Effector memory CD4-positive, alpha-beta T cell (primary cell): ENCODE measurements around the gene FAT1.

Source experiments
- DNase-seq, 3 donors: peaks; one replicate each; pipeline ENCODE4 v3.0.0-alpha.2; 2020
- H3K27ac ChIP-seq: 2 replicates; pipeline ENCODE4 v1.7.0; 2013; ENCODE audit warnings: mild to moderate bottlenecking, low read length, moderate library complexity; ENCODE audit not compliant: insufficient read depth, poor library complexity, severe bottlenecking
- H3K27me3 ChIP-seq: replicated peaks from 2 replicates; pipeline ENCODE4 v1.7.0; 2013; ENCODE audit warnings: mild to moderate bottlenecking, low read length; ENCODE audit not compliant: insufficient read depth, control insufficient read depth, poor library complexity, severe bottlenecking
- H3K36me3 ChIP-seq: 2 replicates; pipeline ENCODE4 v1.7.0; 2013; ENCODE audit warnings: mild to moderate bottlenecking, low read length, moderate library complexity; ENCODE audit not compliant: control insufficient read depth, insufficient read depth
- H3K4me1 ChIP-seq: 2 replicates; pipeline ENCODE4 v1.7.0; 2013; ENCODE audit warnings: low read length, mild to moderate bottlenecking; ENCODE audit not compliant: control insufficient read depth, insufficient read depth, poor library complexity, severe bottlenecking
- H3K4me3 ChIP-seq: 2 replicates; pipeline ENCODE4 v1.7.0; 2013; ENCODE audit warnings: low read length, low read depth, mild to moderate bottlenecking; ENCODE audit not compliant: insufficient read depth, poor library complexity, severe bottlenecking
- H3K9me3 ChIP-seq: 2 replicates; pipeline ENCODE4 v1.7.0; 2013; ENCODE audit warnings: mild to moderate bottlenecking, low read length, moderate library complexity; ENCODE audit not compliant: control insufficient read depth

The FAT1 gene

DNA sequence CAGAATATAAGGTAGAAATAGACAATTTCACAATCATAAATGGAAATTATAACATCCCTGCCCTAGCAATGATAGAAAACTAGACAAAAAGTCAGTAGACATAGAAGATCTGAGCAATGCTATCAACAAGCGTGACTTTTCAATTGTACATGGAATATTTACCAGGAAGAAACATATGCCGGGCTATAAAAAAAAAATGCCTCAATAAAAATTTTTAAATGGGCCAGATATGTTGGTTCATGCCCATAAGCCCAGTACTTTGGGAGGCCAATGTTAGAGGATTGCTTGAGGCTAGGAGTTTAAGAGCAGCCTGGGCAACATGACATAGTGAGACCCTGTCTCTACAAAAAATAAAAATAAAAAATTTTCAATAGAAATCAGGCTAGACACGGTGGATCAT lies 163.0 kb downstream of the FAT1 start:
- no peaks in the 10 kb centered on the region for H3K36me3 ChIP-seq
- H3K4me3 ChIP-seq: no peak overlapping the region
- no peaks in the 10 kb centered on the region for H3K27me3 ChIP-seq
- H3K4me1 ChIP-seq: no peaks in the 10 kb centered on the region
- no peaks in the 10 kb centered on the region for H3K9me3 ChIP-seq
- H3K27ac ChIP-seq: no peak overlapping the region
- DNase-seq: no peak

DNA sequence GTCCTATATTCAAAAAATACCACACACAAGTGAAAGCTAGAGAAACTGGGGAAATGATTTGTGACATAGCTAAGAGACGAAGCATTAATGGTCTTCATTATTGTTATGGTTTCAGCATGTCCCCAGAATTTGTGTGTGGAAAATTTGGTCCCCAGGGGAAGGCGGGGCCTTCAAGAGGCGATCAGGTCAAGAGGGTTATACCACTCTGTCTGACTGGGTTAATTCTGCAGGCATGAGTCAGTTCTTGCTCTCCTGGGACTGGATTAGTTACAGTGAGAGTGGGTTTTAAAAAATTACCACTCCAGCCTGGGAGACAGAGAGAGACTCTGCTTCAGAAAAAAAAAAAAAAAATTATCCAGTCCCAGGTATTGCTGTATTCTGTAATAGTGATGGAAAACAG lies 166.2 kb downstream of the FAT1 start:
- H3K9me3 ChIP-seq: no peaks in the 10 kb centered on the region
- H3K27ac ChIP-seq: no peak overlapping the region
- H3K36me3 ChIP-seq: no peaks in the 10 kb centered on the region
- no peak for DNase-seq
- H3K4me1 ChIP-seq: no peaks in the 10 kb centered on the region
- no peak overlapping the region for H3K4me3 ChIP-seq
- H3K27me3 ChIP-seq: no peaks in the 10 kb centered on the region

GRCh38 chr4:186557061-186557460 lies 166.6 kb downstream of the FAT1 start:
- Histone ChIP-seq H3K27me3 (no peaks in the 10 kb centered on the region), H3K36me3 (no peaks in the 10 kb centered on the region), H3K4me1 (no peaks in the 10 kb centered on the region), H3K27ac (no peak overlapping the region), H3K9me3 (no peaks in the 10 kb centered on the region), H3K4me3 (no peak overlapping the region)
- no peak for DNase-seq

GRCh38 chr4:186554914-186555827 lies 168.5 kb downstream of the FAT1 start, which contains the start of gene MTNR1A:
TSS of gene MTNR1A (minus strand) at chr4:186555567. CDS start at chr4:186555365, 202 bp downstream.
- Histone ChIP-seq H3K27ac (no peak within 1 kb of the TSS), H3K9me3 (no peaks in the 10 kb centered on the region), H3K4me1 (no peaks in the 10 kb centered on the region), H3K4me3 (no peak within 1 kb of the TSS), H3K27me3 (no peaks in the 10 kb centered on the region), H3K36me3 (no peaks in the 10 kb centered on the region)
- DNase-seq: no peak

GRCh38 chr4:186554539-186554913 lies 169.1 kb downstream of the FAT1 start:
- H3K9me3 ChIP-seq: no peaks in the 10 kb centered on the region
- no peaks in the 10 kb centered on the region for H3K27me3 ChIP-seq
- no peak overlapping the region for H3K27ac ChIP-seq
- no peak overlapping the region for H3K4me3 ChIP-seq
- H3K4me1 ChIP-seq: no peaks in the 10 kb centered on the region
- no peaks in the 10 kb centered on the region for H3K36me3 ChIP-seq
- no peak for DNase-seq

GRCh38 chr4:186553717-186554116 lies 169.9 kb downstream of the FAT1 start:
- no peaks in the 10 kb centered on the region for H3K36me3 ChIP-seq

GRCh38 chr4:186551849-186552248 lies 171.8 kb downstream of the FAT1 start:
- no peaks in the 10 kb centered on the region for H3K9me3 ChIP-seq

More at GRCh38 chr4:186553717-186554116, 169.9 kb downstream of the FAT1 start:
- H3K9me3 ChIP-seq: no peaks in the 10 kb centered on the region
- H3K27ac ChIP-seq: no peak overlapping the region
- no peak overlapping the region for H3K4me3 ChIP-seq
- DNase-seq: no peak
- no peaks in the 10 kb centered on the region for H3K27me3 ChIP-seq
- H3K4me1 ChIP-seq: no peaks in the 10 kb centered on the region

GRCh38 chr4:186545436-186545835 lies 178.2 kb downstream of the FAT1 start:
- no peaks in the 10 kb centered on the region for H3K27me3 ChIP-seq
- DNase-seq: no peak
- no peaks in the 10 kb centered on the region for H3K9me3 ChIP-seq
- H3K36me3 ChIP-seq: no peaks in the 10 kb centered on the region
- H3K4me3 ChIP-seq: no peak overlapping the region
- H3K4me1 ChIP-seq: no peaks in the 10 kb centered on the region
- no peak overlapping the region for H3K27ac ChIP-seq

More at GRCh38 chr4:186551849-186552248, 171.8 kb downstream of the FAT1 start:
- H3K4me1 ChIP-seq: no peaks in the 10 kb centered on the region
- H3K27me3 ChIP-seq: no peaks in the 10 kb centered on the region
- no peaks in the 10 kb centered on the region for H3K36me3 ChIP-seq
- DNase-seq: no peak
- H3K4me3 ChIP-seq: no peak overlapping the region
- no peak overlapping the region for H3K27ac ChIP-seq

DNA sequence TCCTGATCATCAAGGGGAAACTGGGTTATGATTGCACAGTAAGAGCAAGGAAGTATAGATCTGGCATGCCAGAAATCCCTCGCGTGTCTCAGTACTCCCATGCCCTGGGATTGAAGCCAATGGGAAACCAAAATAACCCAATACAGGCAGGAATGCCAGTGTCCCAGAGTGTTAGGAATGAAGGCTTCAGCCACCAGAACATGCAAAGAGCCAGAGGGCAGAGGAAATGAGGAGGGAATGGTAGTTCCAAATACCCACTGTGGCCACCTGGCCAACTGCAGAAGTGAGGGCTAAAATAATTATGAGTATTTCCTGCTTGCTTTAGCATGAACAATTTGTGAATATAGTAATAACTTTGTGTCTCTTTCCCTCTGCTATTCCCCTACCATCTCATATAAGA lies 180.4 kb downstream of the FAT1 start:
- H3K4me3 ChIP-seq: no peak overlapping the region
- H3K9me3 ChIP-seq: no peaks in the 10 kb centered on the region
- no peaks in the 10 kb centered on the region for H3K36me3 ChIP-seq
- H3K27ac ChIP-seq: no peak overlapping the region
- DNase-seq: no peak
- H3K27me3 ChIP-seq: no peaks in the 10 kb centered on the region
- H3K4me1 ChIP-seq: no peaks in the 10 kb centered on the region

- no peak for DNase-seq
- Histone ChIP-seq H3K36me3 (no peaks in the 10 kb centered on the region), H3K27ac (no peak overlapping the region), H3K4me3 (no peak overlapping the region), H3K27me3 (no peaks in the 10 kb centered on the region), H3K4me1 (no peaks in the 10 kb centered on the region), H3K9me3 (no peaks in the 10 kb centered on the region)
These were observed 181.9 kb downstream of the FAT1 start for GRCh38 chr4:186541801-186542200.
